HT1080 (cell line): Measurements from ENCODE around the gene ZNF428. TPM values are rescaled to one million over a fixed set of nuclear protein-coding genes. Genes with fewer than 3 reads are reported as not detected.
A peak's percentile ranks its signal among the peaks of the same experiment; 100 is the strongest.
"Not testable (repeated sequence)": the region's sequence is repeated elsewhere in the genome, so short reads cannot be mapped to it uniquely, and the experiment has no call there.

Source experiments
- DNase-seq: peaks from one replicate; pipeline ENCODE4 v3.0.0-alpha.2; 2015; ENCODE audit warnings: low read depth
- total RNA-seq: library from RNA; depleted of rRNA; stranded (reverse); fragments of >200 nt; shearing (Covaris generic); gene quantifications from 2 replicates; pipeline ENCODE4 v1.2.3, GENCODE V29; 2014

Gene ZNF428
- total RNA-seq, 1 experiment from 2014 or later: 23.6 TPM

DNA sequence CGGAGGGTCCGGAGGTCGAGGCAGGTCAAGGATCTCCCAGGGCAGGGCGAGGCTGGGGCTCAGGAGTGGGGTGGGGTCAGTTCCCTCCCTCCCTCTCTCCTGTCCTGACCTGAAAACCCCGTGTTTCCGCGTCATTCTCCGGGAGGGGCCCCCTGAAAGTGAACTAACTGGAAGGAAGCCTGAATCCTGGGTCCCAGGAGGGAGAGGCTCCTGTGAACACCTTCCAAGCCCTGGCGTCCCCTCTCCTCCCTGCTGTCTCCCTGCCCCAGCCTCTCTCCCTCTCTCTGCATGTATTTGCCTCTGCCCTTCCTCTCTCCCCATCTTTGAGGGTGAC, 21.0 kb upstream of the ZNF428 start:
- DNase-seq: no peak

DNA sequence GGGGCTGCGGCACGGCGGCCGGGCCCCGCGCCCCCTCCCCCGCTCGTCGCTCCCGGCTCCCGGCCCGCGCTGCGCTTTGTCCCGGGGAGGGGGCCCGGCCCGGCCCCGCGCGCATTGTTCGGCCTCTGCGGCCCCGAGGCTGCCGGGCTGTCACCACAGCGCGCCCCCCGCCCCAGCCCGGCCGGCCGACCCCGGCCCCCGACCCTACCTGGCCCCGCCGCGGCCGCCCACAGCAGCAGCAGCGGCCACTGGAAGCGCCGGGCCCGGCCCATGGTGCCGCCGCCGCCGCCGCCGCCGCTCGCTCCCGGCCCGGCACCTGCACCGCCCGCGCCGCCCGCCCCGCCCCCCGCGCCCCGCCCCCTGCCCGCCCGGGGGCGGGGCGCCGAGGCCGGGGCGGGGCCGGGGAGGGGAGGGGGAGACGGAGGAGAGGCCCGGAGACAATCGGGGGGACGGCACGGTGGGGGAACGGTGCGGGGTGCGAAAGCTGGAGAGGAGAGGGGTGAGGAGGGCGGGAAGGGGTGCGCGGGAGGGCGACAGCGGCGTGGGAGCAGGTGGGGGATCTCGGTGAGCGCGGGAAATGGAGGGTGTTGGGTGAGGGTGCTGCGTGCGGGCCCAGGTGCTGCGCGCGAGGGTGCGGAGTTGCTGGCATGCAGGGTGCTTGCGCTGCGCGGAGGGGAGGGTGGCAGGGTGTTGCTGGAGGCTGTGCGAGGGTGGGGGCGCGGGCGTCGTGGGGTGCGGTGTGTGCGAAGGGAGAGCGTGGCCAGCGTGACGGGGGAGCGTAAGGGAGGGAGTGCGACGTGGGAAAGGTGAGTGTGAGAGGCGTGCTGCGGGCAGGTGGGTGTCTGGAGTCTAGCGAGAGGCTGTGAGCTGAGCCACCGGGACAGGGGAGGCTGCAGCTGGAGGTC, 20.3 kb upstream of the ZNF428 start, which contains the start of gene CADM4:
Gene CADM4, minus strand, starts transcription at position 332 of the 905 bp plus-strand sequence. Its CDS starts 60 bp downstream, at position 272.
- no peak for DNase-seq

DNA sequence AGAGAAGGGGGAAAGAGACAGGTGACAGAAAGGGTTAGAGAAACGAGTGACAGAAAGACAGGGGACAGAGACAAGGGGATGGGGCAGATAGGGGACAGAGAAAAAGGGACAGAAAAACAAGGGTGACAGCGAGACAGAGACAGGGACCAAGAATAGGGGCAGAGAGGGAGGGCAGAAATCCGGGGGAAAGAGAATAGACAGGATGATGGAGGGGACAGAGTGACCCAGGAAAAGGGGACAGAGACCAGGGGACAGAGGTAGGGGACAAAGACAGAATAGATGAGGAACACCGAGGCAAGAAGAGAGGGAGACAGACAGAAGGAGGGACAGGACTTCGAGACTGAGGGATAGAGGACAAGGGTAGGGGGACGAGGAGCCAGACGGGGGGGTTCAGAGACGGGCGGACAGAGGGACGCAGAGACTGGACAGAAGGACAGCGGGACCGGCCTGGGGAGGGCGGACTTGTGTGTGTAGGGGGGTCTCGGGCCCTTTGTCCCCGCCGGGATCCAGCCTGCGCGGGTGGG, 19.6 kb upstream of the ZNF428 start:
- no peak for DNase-seq

DNA sequence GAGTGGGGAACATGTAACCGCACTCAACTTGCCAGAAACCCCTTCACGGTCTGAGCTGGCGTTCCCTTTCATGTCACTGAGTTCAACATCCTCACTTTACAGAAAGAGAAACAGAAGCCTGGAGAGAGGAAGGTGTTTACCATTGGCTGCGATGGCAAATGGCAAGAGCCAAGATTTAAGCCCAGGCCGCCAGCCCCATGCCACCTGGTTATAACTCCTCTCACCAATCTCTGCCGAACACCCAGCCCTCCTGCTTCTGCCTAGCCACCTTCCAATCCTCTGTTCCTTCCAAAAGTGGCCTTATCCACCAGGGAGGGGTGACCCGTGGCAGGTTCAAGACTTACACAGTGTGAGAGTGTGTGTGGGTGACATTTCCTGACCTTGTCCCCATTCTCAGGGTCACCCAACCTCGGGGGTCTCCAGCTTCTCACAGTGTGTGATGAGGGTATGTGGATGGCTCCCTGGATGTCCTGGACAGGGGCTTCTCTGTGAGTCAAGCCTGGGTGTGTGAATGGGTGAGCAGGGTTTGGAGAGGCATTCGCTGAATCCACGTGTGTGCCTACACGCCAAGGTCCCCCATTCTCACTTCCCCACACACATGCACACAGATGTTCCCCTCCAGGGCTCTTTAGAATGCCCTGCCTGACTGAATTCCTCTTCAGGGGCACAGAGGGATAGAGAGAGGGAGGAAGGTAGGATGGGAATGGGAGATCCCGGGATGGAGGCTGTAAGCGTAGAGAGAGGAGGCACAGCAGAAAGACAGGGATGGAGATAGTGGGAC, 19.0 kb upstream of the ZNF428 start:
- DNase-seq: no peak

DNA sequence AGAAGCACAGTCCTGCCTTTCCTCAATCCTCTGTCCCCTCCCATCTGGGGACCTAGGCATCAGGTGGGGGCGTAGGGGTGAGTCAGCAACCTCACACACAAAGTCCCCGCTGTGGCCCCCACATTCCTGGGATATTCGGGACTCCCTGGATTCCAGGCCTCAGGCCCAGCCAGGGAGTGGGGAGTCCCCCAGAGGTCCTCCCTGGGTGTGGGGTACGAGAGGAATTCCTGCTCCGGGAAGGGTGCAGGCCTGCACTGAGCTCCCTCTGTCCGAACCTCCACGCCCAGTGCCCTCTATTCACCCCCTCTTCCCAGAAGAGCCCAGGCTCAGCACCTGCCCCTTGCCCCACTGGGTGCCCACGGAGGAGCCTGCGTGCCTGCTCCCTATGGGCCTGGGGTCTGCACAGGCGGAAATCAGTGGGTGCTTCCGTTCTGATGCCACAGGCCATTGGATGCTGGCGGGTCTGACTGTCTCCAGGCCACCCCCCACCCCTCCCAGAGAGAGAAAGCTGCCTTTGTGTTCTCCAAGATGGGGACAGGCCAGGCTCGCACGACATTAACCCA, 16.8 kb upstream of the ZNF428 start:
- no peak for DNase-seq

DNA sequence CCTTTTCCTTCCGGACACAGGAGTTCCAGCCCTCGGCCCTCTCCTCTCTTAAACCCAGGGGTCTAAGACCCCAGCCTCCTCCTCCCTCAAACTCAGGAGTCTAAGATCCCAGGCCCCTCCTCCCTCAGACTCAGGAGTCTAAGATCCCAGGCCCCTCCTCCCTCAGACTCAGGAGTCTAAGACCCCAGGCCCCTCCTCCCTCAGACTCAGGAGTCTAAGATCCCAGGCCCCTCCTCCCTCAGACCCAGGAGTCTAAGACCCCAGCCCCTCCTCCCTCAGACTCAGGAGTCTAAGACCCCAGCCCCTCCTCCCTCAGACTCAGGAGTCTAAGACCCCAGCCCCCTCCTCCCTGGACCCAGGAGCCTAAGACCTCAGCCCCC, 16.1 kb upstream of the ZNF428 start:
- not testable (repeated sequence) for DNase-seq

DNA sequence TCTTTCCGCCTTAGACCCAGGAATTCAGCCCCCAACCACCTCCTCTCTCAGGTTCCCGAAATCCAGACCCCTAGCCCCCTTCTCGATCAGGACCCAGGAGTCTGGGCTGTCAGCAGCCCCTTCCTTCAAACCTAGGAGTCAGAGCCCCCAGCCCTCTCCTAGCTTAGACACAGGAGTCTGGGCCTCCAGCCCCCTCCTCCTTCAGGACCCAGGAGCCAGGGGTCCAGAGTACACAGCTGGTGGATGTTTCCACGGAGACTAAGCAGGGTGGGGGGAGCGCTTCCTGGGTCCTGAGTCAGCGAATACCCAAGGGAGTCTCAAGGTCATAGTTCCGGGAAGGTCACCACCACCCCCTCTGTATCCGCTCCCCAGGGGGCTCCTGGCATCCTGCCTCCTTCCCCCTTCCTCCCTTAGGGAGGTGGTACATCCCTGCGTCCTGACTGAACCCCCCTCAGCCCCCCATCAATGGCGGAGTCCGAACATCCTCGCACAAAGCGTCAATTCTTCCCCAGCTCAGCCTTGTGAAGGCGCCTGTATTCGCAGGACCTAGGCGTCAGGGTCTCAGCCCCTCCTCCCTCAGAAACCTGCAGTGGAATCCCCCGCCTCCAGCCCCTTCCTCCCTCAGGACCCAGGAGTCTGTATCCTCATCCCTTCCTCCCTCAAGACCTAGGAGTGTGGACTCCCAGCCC, 15.6 kb upstream of the ZNF428 start:
- DNase-seq: no peak

DNA sequence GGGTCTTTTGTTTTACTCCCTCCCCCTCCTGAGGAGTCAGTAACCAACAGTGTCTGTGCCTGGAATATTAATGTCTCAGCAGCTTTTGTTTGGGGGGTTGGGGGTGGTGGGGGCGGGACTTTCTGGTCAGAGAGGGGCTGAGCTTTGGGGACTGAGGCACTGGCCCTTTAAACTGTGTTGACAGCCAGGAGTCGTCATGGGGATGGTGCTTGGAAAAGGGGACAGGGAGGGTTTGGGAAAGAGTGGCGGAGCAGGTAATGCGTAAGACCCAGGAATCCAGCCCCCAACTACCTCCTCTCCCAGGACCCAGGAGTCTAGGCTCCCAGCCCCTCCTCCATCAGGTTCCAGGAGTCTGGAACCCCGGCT, 15.1 kb upstream of the ZNF428 start:
- DNase-seq: no peak

DNA sequence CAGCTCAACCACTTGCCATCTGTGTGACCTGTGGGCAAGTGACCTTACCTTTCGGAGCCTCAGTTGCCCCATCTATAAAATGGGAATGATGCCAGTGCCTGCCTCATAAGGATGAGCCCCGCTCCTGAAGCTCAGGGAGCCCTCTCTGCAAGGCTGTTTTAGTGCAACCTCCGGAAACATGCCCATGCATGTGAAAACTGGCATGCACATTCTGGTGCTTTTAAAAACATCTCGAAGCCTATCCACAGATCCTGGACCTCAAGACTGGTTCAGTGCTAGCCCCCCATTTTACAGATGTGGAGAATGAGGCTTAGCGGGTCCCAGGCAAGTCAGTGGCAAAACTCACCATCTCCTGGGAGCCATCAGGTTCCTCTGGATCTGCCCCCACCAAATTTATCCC, 14.6 kb upstream of the ZNF428 start:
- DNase-seq: no peak

DNA sequence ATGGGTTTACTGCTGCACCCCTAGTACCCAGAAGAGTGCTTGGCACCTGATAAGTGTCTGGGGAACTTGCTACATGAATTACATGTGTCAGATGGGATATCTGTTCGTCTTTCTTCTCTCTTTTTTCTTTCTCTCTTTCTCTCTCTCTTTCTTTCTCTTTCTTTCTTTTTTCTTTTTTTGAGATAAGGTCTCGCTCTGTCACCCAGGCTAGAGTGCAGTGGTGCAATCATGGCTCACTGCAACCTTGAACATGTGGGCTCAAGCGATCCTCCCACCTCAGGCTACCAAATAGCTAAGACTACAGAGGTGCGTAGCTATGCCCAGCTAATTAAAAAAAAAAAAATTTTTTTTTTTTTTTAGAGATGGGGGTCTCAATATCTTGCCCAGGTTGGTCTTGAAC, 14.1 kb upstream of the ZNF428 start:
- no peak for DNase-seq

DNA sequence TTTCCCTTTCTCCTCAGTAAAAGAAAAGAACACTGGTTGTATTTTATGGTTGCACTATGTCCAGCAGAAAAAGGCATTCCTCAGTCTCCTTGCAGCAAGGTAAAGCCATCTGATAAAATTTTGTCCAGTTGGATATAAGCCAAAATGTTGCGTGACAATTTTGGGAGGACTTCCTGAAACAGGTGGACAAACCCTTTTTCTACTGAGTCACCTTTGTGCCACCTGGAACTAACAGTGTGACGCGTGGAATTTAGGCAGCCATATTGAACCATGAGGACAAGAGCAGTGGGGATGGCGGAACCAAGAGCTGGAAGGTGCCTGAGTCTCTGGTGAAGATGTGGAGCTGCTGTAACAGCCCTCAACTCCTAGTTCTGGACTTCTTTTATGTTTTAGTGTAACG, 12.1 kb upstream of the ZNF428 start:
- no peak for DNase-seq

DNA sequence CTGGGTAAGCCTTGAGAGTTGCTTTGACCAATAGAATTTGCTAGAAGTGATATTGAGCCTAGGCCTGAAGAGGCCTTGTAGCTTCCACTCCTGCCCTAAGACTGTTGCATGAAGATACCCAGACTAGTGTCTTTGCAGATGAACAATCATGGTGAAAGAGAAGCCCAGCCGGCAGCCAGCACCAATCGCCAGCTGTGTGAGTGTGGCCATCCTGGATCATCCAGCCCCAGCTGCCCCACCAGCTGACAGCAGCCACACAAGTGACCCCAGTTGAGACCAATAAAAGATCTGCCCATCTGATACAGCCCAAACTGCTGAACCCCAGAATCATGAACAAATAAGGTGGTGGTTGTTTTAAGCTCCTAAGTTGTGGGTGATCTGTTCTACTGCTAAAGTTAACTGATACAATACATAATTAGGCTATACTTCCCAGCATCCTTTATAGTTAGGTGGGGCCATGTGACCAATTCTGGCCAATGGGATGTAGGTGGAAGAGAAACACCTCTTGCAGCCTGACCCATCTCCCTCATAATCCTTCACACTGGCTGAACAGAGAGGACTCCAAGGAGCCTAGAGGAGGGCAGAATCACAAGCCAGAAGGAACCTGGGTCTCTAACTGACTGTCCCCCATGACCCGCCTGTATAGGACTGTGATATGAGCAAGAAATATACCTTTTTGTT, 9.4 kb upstream of the ZNF428 start:
- no peak for DNase-seq

DNA sequence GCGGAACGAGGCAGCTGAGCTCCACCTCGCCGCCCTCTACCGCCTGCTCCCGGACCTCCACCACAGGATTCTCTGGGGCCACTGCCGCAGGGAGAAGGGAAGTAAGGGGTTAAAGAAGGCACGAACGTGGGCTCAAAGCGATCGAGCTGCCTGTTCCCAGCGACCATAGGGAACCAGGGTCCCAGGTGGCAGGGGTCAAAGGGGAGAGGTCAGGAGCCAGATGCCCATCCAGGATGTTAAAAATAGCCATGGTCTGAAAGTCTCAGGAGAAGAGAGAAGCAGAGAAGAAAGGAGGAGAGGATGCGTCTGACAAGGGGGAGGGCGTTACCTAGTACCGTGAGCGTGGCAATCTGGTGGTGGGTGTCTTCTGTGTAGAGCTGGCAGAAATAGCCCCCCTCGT, 7.4 kb upstream of the ZNF428 start:
- no peak for DNase-seq

DNA sequence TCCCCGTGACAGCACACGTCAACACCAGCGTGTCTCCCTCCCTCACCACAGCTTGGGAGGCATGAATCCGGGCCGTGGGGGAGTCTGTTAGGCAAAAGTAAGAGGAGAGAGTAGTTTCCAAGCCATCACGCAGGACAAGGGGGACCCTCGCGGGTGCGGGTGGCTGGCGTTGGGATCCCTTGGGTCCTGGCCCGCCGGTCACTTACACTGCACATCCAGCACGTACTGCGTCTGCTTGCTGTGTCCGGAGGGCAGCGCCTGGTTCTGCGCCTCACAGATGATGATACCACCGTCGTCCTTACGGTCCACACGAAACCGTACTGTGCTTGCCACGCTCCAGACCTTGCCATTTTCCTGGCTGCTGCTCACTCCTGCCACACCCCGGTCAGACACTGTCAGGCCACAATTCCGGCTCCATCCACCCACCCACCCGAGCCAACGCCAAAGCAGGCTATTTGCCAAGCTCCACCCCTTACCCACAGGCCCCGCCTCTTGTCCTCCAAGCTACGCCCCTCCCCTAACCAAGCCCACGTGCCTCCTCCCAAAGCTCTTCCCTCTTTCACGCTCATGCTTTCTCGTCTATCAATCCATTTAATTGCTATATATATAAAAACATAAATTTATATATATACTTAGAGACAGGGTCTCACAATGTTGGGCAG, 6.6 kb upstream of the ZNF428 start:
- DNase-seq: no peak

DNA sequence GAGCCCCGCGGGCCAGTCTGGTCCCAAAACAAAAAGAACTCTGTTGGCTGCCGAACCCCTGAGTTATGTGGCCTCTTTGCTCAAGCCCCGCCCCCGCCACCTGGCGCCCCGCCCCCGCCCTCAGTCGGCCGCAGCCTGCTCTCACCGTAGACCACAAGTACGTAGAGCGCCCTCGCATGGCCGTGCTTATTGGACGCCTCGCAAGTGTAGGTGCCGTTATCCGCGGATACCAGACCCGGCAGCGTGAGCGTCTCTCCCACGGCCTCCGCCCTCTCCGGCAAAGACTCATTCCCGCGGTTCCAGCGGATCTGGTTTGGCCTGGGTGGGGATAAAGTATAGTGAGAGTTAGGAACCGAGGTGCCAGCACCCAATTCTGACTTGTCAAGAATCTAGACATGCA, 5.5 kb upstream of the ZNF428 start:
- peak; percentile 18 for DNase-seq

DNA sequence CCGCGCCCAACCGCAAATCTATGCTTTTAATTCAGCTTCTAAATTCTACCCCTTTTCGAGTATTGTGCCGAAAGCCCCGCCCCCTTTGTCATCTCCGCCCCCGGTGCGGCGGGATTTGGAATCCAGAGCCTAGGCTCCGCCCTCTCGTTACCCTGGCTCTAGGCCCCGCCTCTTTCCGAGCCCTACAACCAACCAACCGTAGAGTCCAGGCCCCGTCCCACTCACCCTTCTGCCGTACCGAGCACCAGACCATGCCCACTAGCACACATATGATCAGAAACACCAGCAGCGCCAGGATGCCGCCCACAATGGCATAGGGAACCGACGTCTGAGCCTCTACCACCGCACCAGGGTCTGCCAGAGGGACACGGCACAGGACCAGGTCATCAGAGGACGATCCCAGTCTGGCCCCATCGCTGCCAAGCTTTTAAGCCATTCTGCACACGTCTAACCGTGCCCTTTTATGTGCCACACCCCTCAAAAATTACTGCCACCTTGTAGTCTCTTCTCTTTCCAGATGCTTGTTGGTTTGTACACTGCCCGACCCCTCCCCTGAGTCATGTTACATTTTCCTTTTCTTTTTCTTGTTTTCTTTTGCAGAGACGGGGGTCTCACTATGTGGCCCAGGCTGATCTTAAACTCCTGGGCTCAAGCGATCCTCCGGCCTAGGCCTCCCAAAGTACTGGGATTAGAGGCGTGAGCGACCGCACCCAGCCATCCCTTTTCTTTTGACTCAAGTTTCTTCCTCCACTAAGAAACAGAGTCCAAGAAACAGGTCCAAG, 4.7 kb upstream of the ZNF428 start:
- DNase-seq: no peak

DNA sequence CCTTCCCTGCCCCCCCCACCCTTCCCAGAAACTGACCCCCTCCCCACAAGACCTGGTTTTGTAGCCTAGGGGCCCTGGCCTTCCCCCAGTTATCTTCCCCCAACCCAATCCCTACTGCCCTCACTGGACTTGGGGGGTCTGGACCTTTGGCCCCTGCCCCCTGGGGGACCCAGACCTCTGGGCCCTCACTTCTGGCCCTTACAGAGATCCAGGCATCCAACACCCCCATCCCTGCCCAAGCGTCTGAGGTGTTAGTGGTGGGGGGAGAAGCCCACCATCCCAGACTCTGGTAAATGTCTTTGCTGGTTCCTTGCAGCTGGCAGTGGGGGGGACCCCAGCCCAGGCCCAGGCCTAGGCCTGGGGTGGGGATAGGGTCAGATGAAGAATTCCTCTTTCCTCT, 3.5 kb upstream of the ZNF428 start:
- no peak for DNase-seq

DNA sequence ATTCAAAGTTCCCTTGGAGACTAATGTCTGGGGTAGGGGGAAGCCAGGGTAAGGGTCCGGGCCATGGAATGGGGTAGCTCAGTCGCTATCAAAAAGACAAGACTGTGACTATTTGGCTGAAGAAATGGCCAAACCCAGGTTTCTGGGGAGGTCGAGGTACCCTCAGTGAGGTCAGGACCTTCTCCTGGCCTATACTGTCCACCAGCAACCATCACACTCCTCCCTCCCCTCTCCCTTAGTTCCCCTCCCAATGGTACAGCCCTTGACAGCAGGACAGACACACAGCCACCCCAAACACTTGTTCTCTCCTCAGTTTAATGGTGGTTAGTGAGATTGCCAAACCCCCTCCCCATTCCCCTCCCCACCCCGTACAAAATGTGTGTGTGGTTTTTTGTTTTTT, 2.6 kb upstream of the ZNF428 start:
- no peak for DNase-seq
